HG03354 (cell line): ENCODE results near the gene SCLY.

ENCODE experiments used
- ATAC-seq: cut with Tn5 transposase; IDR thresholded peaks from one replicate; pipeline ENCODE4 v1.9.1; 2021; ENCODE audit warnings: mild to moderate bottlenecking; ENCODE audit not compliant: unreplicated experiment, poor library complexity, severe bottlenecking

Gene SCLY

GRCh38 chr2:238094438-238095022, 33.7 kb downstream of the SCLY start:
- no peak for ATAC-seq

- ATAC-seq: no peak
Observed at GRCh38 chr2:238095143-238095542, 34.3 kb downstream of the SCLY start.

GRCh38 chr2:238096311-238097011, 35.7 kb downstream of the SCLY start:
- no peak for ATAC-seq

- ATAC-seq: no peak
Observed at GRCh38 chr2:238097201-238097987, 36.6 kb downstream of the SCLY start.

- no peak for ATAC-seq
Observed at GRCh38 chr2:238097988-238098871, 37.4 kb downstream of the SCLY start.

GRCh38 chr2:238098901-238099713, 38.3 kb downstream of the SCLY start:
- ATAC-seq: no peak

- ATAC-seq: no peak
Observed at GRCh38 chr2:238099714-238100048, 38.9 kb downstream of the SCLY start.

- ATAC-seq: no peak
Observed at GRCh38 chr2:238100049-238100820, 39.4 kb downstream of the SCLY start, which contains the start of gene ESPNL. ESPNL (plus strand) TSS chr2:238100340; CDS start chr2:238100420, 80 bp downstream.

GRCh38 chr2:238100821-238101771, 40.3 kb downstream of the SCLY start:
- no peak for ATAC-seq

- no peak for ATAC-seq
Observed at GRCh38 chr2:238101891-238102841, 41.4 kb downstream of the SCLY start.

- no peak for ATAC-seq
Observed at GRCh38 chr2:238102865-238103264, 42.1 kb downstream of the SCLY start.

- no peak for ATAC-seq
Observed at GRCh38 chr2:238103465-238104225, 42.8 kb downstream of the SCLY start.

GRCh38 chr2:238104226-238104690, 43.5 kb downstream of the SCLY start:
- no peak for ATAC-seq

- ATAC-seq: no peak
Observed at GRCh38 chr2:238104691-238105371, 44.0 kb downstream of the SCLY start.
